Measurements from ENCODE around the gene ADAMTSL1.

DNA sequence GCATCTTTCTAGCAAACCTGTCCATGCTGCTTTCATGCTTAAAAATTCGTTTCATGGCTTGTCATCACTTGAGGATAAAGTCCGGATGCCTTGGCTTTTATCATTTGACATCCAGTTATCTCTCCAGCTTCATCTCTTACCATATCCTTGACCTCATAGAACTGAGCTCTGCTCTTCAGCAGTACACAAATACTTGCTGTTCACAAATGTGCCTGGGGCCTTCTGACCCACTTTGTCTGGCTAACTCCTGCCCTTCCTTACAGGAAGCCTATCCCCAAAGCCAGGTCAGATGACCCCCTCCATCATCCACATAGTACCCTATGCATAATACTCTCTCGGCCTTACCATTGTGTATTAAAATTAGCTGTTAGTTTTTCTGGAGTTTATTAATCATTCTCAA lies 310.0 kb downstream of the ADAMTSL1 start:
- TF ChIP-seq, protein P1, sequence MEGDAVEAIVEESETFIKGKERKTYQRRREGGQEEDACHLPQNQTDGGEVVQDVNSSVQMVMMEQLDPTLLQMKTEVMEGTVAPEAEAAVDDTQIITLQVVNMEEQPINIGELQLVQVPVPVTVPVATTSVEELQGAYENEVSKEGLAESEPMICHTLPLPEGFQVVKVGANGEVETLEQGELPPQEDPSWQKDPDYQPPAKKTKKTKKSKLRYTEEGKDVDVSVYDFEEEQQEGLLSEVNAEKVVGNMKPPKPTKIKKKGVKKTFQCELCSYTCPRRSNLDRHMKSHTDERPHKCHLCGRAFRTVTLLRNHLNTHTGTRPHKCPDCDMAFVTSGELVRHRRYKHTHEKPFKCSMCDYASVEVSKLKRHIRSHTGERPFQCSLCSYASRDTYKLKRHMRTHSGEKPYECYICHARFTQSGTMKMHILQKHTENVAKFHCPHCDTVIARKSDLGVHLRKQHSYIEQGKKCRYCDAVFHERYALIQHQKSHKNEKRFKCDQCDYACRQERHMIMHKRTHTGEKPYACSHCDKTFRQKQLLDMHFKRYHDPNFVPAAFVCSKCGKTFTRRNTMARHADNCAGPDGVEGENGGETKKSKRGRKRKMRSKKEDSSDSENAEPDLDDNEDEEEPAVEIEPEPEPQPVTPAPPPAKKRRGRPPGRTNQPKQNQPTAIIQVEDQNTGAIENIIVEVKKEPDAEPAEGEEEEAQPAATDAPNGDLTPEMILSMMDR (IDR thresholded peaks at IDR 0.05), result no peak
- TF ChIP-seq POLR2AphosphoS5 (IDR thresholded peaks at IDR 0.05) (no peak), POLR2A (IDR thresholded peaks at IDR 0.05) (no peak)

Measured in suprapubic skin (tissue), 4 donors.